Thoracic aorta (tissue), 2 donors: ENCODE measurements around the gene SEPSECS. TPM values are rescaled to one million over a fixed set of nuclear protein-coding genes. Genes with fewer than 3 reads are reported as not detected.

Experiments used
- ATAC-seq: fragments of 150-250 bp; one replicate; pipeline ENCODE4 v1.8.0; 2017; ENCODE audit warnings: low read depth; ENCODE audit not compliant: insufficient number of reproducible peaks, low FRiP score
- DNase-seq: peaks from one replicate; pipeline ENCODE4 v3.0.0-alpha.2; 2020; ENCODE audit warnings: low spot score
- H3K27ac ChIP-seq, 2 donors: fragments of 200-600 bp; sonication (generic); 1 replicate in 1 of 2; 2 replicates in 1 of 2; pipeline ENCODE4 v1.5.1; 2016; ENCODE audit warnings: mild to moderate bottlenecking in 2 of 2, moderate library complexity in 2 of 2
- H3K27me3 ChIP-seq: fragments of 200-600 bp; sonication (generic); replicated peaks from 2 replicates; pipeline ENCODE4 v1.6.0; 2016; ENCODE audit warnings: mild to moderate bottlenecking; ENCODE audit not compliant: insufficient read depth
- H3K36me3 ChIP-seq: fragments of 200-600 bp; sonication (generic); one replicate; pipeline ENCODE4 v1.5.1; 2016
- H3K4me1 ChIP-seq, 2 donors: fragments of 200-600 bp; sonication (generic); 1 replicate in 1 of 2; 2 replicates in 1 of 2; pipeline versions ENCODE4 v1.5.1 to v1.6.0; 2016; ENCODE audit warnings: low read depth in 2 of 2, mild to moderate bottlenecking in 1 of 2; ENCODE audit not compliant: control insufficient read depth in 1 of 2
- H3K4me3 ChIP-seq: fragments of 200-600 bp; sonication (generic); 2 replicates; pipeline ENCODE4 v1.5.1; 2016; ENCODE audit warnings: mild to moderate bottlenecking
- H3K9me3 ChIP-seq: fragments of 200-600 bp; sonication (generic); 2 replicates; pipeline ENCODE4 v1.5.1; 2016
- CTCF ChIP-seq: fragments of 200-600 bp; sonication (generic); IDR thresholded peaks from one replicate; pipeline ENCODE4 v1.5.1; 2019; ENCODE audit warnings: antibody characterized with exemption
- total RNA-seq, 2 donors: library from RNA; depleted of rRNA; stranded (reverse); fragments of >200 nt; gene quantifications; one replicate each; pipeline versions ENCODE4 v1.1.0 to v1.2.3, GENCODE V29; 2016

Gene SEPSECS
- total RNA-seq, 2 donors from 2014 or later: 3.4 to 5.9 TPM

GRCh38 chr4:25117274-25117673 lies 43.0 kb downstream of the SEPSECS start:
- DNase-seq (no peak), ATAC-seq (no peak)
- no peak for TF ChIP-seq CTCF
- no peaks in the 10 kb centered on the region for H3K27me3 ChIP-seq
- H3K4me3 ChIP-seq: no peak overlapping the region
- H3K9me3 ChIP-seq: no peaks in the 10 kb centered on the region
- no peaks in the 10 kb centered on the region for H3K4me1 ChIP-seq
- no peaks in the 10 kb centered on the region for H3K36me3 ChIP-seq
- H3K27ac ChIP-seq: no peak overlapping the region

GRCh38 chr4:25113915-25114904 lies 46.0 kb downstream of the SEPSECS start:
- Histone ChIP-seq H3K36me3 (no peaks in the 10 kb centered on the region), H3K4me3 (no peak overlapping the region), H3K4me1 (no peaks in the 10 kb centered on the region), H3K9me3 (no peaks in the 10 kb centered on the region), H3K27me3 (no peaks in the 10 kb centered on the region), H3K27ac (no peak overlapping the region)
- TF ChIP-seq CTCF: no peak
- no peak for DNase-seq
- ATAC-seq: no peak

- no peak overlapping the region for H3K27ac ChIP-seq
- no peaks in the 10 kb centered on the region for H3K27me3 ChIP-seq
- H3K36me3 ChIP-seq: no peaks in the 10 kb centered on the region
- DNase-seq (no peak), ATAC-seq (no peak)
- TF ChIP-seq CTCF: no peak
- no peak overlapping the region for H3K4me3 ChIP-seq
- no peaks in the 10 kb centered on the region for H3K9me3 ChIP-seq
- no peaks in the 10 kb centered on the region for H3K4me1 ChIP-seq
Observed at GRCh38 chr4:25112995-25113380, 47.3 kb downstream of the SEPSECS start.

- H3K9me3 ChIP-seq: no peaks in the 10 kb centered on the region
- no peak overlapping the region for H3K27ac ChIP-seq
- no peak overlapping the region for H3K4me3 ChIP-seq
- ATAC-seq (no peak), DNase-seq (no peak)
- no peaks in the 10 kb centered on the region for H3K27me3 ChIP-seq
- no peaks in the 10 kb centered on the region for H3K4me1 ChIP-seq
- H3K36me3 ChIP-seq: no peaks in the 10 kb centered on the region
- no peak for TF ChIP-seq CTCF
Observed at GRCh38 chr4:25112366-25112994, 47.8 kb downstream of the SEPSECS start.

GRCh38 chr4:25111648-25112196 lies 48.5 kb downstream of the SEPSECS start:
- H3K4me1 ChIP-seq: no peaks in the 10 kb centered on the region
- no peak for ATAC-seq
- H3K4me3 ChIP-seq: no peak overlapping the region
- no peaks in the 10 kb centered on the region for H3K27me3 ChIP-seq
- H3K27ac ChIP-seq: no peak overlapping the region
- DNase-seq: no peak
- TF ChIP-seq CTCF: no peak
- H3K36me3 ChIP-seq: no peaks in the 10 kb centered on the region
- H3K9me3 ChIP-seq: no peaks in the 10 kb centered on the region
